Activated naive CD4-positive, alpha-beta T cell treated with anti-CD3 and anti-CD28 coated beads, Interleukin-2, amount 50 U/mL, for 72 hours (primary cell): Measurements from ENCODE around the gene ATRNL1. TPM values are rescaled to one million over a fixed set of nuclear protein-coding genes. Genes with fewer than 3 reads are reported as not detected.
"Not testable (repeated sequence)": the region's sequence is repeated elsewhere in the genome, so short reads cannot be mapped to it uniquely, and the experiment has no call there.

ENCODE experiments used
- ATAC-seq, 2 donors: fragments of 150-1000 bp; cut with Tn5 transposase; 2 replicates each; pipeline ENCODE4 v1.10.0; 2021; ENCODE audit warnings: mild to moderate bottlenecking in 2 of 2, moderate library complexity in 2 of 2
- DNase-seq, 2 donors: peaks; one replicate each; pipeline ENCODE4 v3.0.0; 2021 to 2022; ENCODE audit warnings: low spot score in 2 of 2
- H3K27ac Mint-ChIP-seq, 2 donors: one replicate each; pipeline ENCODE4 v1.8.0; 2022; ENCODE audit warnings: mild to moderate bottlenecking in 2 of 2, mixed read lengths in 2 of 2
- H3K36me3 Mint-ChIP-seq, 2 donors: one replicate each; pipeline ENCODE4 v1.8.0; 2022; ENCODE audit warnings: mixed read lengths in 2 of 2
- H3K9me3 Mint-ChIP-seq, 2 donors: one replicate each; pipeline ENCODE4 v1.8.0; 2022; ENCODE audit warnings: mixed read lengths in 2 of 2
- total RNA-seq, 2 donors: library from RNA; stranded (reverse); gene quantifications; one replicate each; pipeline ENCODE4 v1.2.3, GENCODE V29; 2022

Gene ATRNL1
- total RNA-seq, 2 donors from 2014 or later: 0.62 TPM; not detected in 1

- no peaks in the 10 kb centered on the region for H3K36me3 Mint-ChIP-seq
- ATAC-seq: no peak
- peaks cover 4 to 5% of the 10 kb centered on the region in 2 donors for H3K9me3 Mint-ChIP-seq
- no peak overlapping the region for H3K27ac Mint-ChIP-seq
- no peak for DNase-seq
Observed at GRCh38 chr10:115141254-115141653, 48.1 kb downstream of the ATRNL1 start.

DNA sequence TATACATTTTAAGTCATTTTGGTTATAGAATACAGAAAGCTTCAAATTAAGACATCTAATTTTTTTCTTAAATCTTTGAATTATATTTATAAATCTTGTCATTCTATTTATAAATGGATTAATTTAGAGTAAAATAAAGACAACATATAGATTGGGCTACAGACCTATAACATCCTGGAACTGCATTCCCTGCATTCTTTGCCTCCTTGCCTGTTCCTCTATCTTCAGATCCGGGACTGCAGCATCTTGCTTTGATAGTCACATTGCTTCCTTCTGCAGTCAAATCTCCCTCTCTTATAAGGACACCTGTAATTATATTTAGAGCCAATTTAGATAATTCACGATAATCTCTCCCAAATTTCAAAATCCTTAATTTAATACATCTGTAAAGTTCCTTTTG is 64.2 kb downstream of the ATRNL1 start:
- no peaks in the 10 kb centered on the region for H3K36me3 Mint-ChIP-seq
- no peaks in the 10 kb centered on the region for H3K9me3 Mint-ChIP-seq
- H3K27ac Mint-ChIP-seq: no peak overlapping the region
- no peak for ATAC-seq
- DNase-seq: no peak

DNA sequence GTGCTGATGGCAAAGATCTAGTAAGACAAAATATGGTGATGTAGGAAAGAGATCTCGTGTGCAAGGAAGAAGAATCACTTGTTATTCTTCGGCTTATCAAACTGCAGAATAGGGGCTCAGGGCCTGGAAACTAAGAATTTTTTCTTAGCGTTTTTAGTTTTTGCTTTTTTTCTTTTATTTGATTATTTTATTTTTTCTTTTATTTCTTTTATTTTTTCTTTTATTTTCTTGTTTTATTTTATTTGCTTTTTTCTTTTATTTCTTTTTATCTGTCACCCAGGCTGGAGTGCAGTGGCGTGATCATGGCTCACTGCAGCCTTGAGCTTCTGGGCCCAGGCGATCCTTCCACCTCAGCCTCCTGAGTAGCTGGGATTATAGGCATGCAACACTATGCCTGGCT is 70.0 kb downstream of the ATRNL1 start:
- Mint-ChIP-seq H3K9me3 (no peaks in the 10 kb centered on the region), H3K36me3 (no peaks in the 10 kb centered on the region), H3K27ac (no peak overlapping the region)
- no peak for DNase-seq
- no peak for ATAC-seq

- ATAC-seq (no peak), DNase-seq (no peak)
- Mint-ChIP-seq H3K36me3 (no peaks in the 10 kb centered on the region), H3K27ac (no peak overlapping the region), H3K9me3 (no peaks in the 10 kb centered on the region)
Observed at GRCh38 chr10:115164220-115164619, 71.1 kb downstream of the ATRNL1 start.

DNA sequence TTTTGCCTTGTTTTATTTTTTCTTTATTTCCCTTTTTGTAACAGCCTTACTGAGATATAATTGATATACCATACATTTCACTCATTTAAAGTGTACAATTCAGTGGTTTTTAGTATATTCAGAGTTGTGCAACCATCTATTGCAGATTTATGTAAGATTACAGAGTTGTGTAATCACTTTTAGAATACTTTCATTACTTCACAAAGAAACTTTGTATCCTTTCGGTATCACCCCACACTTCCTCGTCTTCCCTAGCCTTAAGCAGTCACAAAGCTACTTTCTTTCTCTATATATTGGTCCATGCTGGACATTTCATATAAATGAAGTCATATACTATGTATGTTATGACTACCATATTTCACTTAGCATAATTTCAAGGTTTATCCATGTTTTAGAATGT is 74.6 kb downstream of the ATRNL1 start:
- Mint-ChIP-seq H3K27ac (no peak overlapping the region), H3K9me3 (no peaks in the 10 kb centered on the region), H3K36me3 (no peaks in the 10 kb centered on the region)
- DNase-seq (no peak), ATAC-seq (no peak)

DNA sequence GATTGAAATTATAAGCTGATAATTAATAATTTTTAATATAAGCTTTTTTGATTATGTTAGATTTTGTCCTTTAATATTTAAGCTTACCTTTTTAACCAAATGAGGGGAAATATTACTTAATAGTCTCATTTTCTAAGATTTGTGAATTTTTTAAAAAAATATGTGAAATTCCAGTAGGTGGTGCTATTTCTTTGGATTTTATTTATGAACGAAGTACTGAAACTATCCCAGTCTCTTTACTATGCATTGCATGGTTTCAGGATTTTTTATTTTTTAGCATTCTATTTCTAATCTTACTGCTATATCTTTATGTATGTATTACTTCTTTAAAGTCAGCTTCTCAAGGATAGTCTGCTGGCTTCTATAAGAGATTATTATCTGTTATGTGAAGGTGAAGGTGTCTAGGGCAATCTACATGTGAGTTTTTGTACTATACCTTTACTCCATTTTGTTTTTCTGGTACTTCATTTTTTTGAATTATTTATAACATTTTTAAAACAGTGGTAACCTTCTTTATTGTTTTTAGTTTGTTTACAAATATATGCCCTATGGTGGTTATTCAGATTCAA is 78.3 kb downstream of the ATRNL1 start:
- H3K9me3 Mint-ChIP-seq: no peaks in the 10 kb centered on the region
- no peak overlapping the region for H3K27ac Mint-ChIP-seq
- H3K36me3 Mint-ChIP-seq: no peaks in the 10 kb centered on the region
- DNase-seq (no peak), ATAC-seq (no peak)

- DNase-seq (no peak), ATAC-seq (no peak)
- Mint-ChIP-seq H3K36me3 (no peaks in the 10 kb centered on the region), H3K9me3 (no peaks in the 10 kb centered on the region), H3K27ac (no peak overlapping the region)
Observed at GRCh38 chr10:115173915-115174443, 80.8 kb downstream of the ATRNL1 start.

- not testable (repeated sequence) for ATAC-seq, H3K27ac Mint-ChIP-seq, H3K9me3 Mint-ChIP-seq, DNase-seq, H3K36me3 Mint-ChIP-seq
Observed at GRCh38 chr10:115207276-115207675, 114.1 kb downstream of the ATRNL1 start.

GRCh38 chr10:115209133-115209532 is 116.0 kb downstream of the ATRNL1 start:
- Mint-ChIP-seq H3K27ac (no peak overlapping the region), H3K9me3 (no peaks in the 10 kb centered on the region), H3K36me3 (no peaks in the 10 kb centered on the region)
- ATAC-seq (no peak), DNase-seq (no peak)

- ATAC-seq (no peak), DNase-seq (no peak)
- Mint-ChIP-seq H3K9me3 (no peaks in the 10 kb centered on the region), H3K36me3 (no peaks in the 10 kb centered on the region), H3K27ac (no peak overlapping the region)
Observed at GRCh38 chr10:115214829-115215228, 121.7 kb downstream of the ATRNL1 start.

DNA sequence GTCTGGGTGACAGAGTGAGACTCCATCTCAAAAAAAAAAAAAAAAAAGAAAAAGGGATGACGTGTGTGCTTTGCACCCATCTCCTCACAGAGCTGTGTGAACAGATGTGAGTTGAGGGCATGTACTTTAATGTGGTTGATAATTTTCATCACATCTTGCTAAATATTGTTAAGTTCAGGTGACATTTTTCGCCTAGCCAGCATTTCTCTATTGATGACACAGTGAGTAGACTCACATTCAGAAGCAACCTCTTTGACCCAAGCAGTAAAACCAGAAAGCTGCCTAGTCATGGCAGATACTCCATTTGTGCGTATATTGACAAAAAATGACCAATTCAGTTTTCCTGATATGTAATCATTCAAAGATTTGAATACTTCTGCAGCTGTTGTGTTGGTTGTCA is 126.0 kb downstream of the ATRNL1 start:
- no peak overlapping the region for H3K27ac Mint-ChIP-seq
- no peaks in the 10 kb centered on the region for H3K36me3 Mint-ChIP-seq
- DNase-seq: no peak
- ATAC-seq: no peak
- H3K9me3 Mint-ChIP-seq: peaks cover 4 to 5% of the 10 kb centered on the region in 2 donors

DNA sequence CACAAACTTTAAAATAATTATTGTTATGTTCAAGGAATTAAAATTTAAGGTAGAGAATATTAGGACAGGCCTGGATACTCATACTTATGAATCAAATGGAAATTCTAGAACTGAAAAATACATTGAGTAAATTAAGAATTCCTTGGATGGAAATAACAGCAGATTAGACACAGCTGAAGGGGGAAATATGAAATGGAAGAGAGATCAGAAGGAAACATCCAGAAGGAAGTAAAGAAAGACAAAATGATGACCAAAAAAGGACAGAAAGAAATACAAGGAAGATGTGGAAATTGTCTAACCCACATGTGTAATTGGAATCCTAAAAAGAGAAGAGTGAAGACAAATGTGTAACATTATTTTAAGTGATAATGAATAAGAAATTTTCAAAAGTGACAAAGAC is 128.9 kb downstream of the ATRNL1 start:
- H3K27ac Mint-ChIP-seq: no peak overlapping the region
- DNase-seq (no peak), ATAC-seq (no peak)
- H3K36me3 Mint-ChIP-seq: no peaks in the 10 kb centered on the region
- H3K9me3 Mint-ChIP-seq: peaks cover 4 to 5% of the 10 kb centered on the region in 2 donors

GRCh38 chr10:115239761-115240160 is 146.6 kb downstream of the ATRNL1 start:
- no peak for DNase-seq
- H3K36me3 Mint-ChIP-seq: no peaks in the 10 kb centered on the region
- ATAC-seq: no peak
- no peak overlapping the region for H3K27ac Mint-ChIP-seq
- H3K9me3 Mint-ChIP-seq: peaks cover 0 to 4% of the 10 kb centered on the region in 2 donors

GRCh38 chr10:115250784-115251183 is 157.6 kb downstream of the ATRNL1 start:
- peaks cover 0 to 10% of the 10 kb centered on the region in 2 donors for H3K9me3 Mint-ChIP-seq
- DNase-seq (no peak), ATAC-seq (no peak)
- H3K27ac Mint-ChIP-seq: no peak overlapping the region
- H3K36me3 Mint-ChIP-seq: no peaks in the 10 kb centered on the region

GRCh38 chr10:115253765-115254164 is 160.6 kb downstream of the ATRNL1 start:
- ATAC-seq, H3K36me3 Mint-ChIP-seq, H3K27ac Mint-ChIP-seq, DNase-seq: not testable (repeated sequence)
- H3K9me3 Mint-ChIP-seq: peaks cover 9 to 14% of the 10 kb centered on the region in 2 donors

DNA sequence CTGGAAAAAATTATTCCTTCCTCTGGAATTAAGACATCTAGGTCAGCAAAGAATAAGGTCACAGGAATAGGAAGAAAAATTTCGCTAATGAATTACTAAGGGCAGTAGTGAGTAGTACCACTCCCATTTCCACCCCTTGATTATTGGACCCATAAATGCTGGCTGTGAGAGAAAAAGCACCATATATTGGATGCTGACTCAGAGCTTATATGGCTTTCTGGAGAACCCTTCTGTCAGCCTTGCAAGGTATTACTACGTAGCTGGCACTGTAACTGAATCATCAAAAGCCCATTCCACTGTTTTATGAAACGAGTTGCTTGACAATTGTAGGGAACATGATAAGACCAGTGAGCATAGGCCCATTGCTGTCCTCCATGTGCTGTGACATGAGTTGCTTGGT is 179.3 kb downstream of the ATRNL1 start:
- Mint-ChIP-seq H3K36me3 (no peaks in the 10 kb centered on the region), H3K9me3 (no peaks in the 10 kb centered on the region), H3K27ac (no peak overlapping the region)
- ATAC-seq: no peak
- DNase-seq: no peak

DNA sequence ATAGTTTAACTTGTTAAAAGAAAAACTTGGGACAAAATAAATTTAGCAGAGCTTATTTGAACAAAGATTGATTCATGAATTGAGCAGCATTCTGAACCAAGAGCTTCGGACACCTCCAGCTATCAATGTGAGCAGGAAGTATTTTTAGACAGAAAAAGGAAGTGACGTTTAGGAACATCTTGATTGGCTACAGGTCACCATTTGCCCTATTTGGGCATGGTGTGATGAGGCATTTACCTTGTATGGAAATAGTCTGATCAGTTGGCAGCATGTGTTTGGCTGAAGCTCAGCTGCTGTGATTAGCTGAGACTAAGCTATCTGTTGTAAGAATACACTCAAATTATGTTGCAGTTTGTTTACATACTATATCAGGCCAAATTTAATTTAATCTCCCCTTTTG is 185.1 kb downstream of the ATRNL1 start:
- Mint-ChIP-seq H3K9me3 (no peaks in the 10 kb centered on the region), H3K27ac (no peak overlapping the region), H3K36me3 (no peaks in the 10 kb centered on the region)
- ATAC-seq (no peak), DNase-seq (no peak)

DNA sequence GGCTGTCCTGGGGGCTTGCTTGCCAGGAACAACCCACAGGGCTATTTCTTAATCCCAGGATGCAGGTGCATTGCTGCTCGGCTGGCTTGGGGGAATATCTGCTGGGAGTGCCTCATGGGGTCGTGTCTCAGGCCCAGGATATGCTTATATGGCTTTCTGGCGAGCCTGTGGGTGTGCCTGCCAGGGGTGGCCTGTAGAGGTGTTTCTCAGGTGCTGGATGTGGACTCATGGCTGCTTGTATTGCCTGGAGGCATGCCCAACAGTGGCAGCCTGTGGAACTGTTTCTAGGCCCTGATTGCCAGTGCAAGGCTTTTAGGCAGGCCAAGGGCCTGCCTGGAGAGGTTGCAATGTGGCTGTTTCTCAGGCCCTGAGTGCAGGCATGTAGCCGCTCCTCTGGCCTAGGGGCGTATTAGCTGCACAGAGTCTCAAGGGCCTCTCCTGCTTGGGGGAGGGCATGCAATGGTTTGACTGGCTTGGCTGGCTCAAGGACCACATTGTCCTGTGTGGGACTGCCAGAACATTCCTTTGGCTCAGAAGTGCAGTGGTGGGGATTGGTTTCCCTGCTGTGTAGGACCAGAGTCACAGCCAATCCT is 202.1 kb downstream of the ATRNL1 start:
- no peak for DNase-seq
- Mint-ChIP-seq H3K36me3 (peaks cover 0 to 16% of the 10 kb centered on the region in 2 donors), H3K9me3 (peaks cover 14 to 23% of the 10 kb centered on the region in 2 donors), H3K27ac (no peak overlapping the region)
- ATAC-seq: no peak
